ENCODE data around the gene ATP1A3.

GRCh38 chr19:42022616-42023015 is 28.6 kb upstream of the ATP1A3 start:
- TF ChIP-seq NFIC (IDR thresholded peaks at IDR 0.05; ENCODE audit: low read length): no peak
- TF ChIP-seq ETV6 (CRISPR knock-in tag; conservative IDR thresholded peaks at IDR 0.05): no peak
- TF ChIP-seq HDAC2 (CRISPR knock-in tag; IDR thresholded peaks at IDR 0.05): no peak
- no peak for TF ChIP-seq TGIF2 (CRISPR knock-in tag; IDR thresholded peaks at IDR 0.05)

Data from HepG2 (cell line).